DOHH2 (cell line): Measurements from ENCODE around the gene GSTA2.
"Not testable (repeated sequence)": the region's sequence is repeated elsewhere in the genome, so short reads cannot be mapped to it uniquely, and the experiment has no call there.

Experiments
- H3F3A ChIP-seq: fragments of 200-600 bp; sonication (generic), shearing (Covaris generic); 2 replicates; pipeline ENCODE4 v1.6.0; 2016; ENCODE audit warnings: antibody characterized with exemption, mild to moderate bottlenecking; ENCODE audit not compliant: control insufficient read depth, insufficient read depth
- H3K27ac ChIP-seq: fragments of 200-600 bp; sonication (generic); 2 replicates; pipeline ENCODE4 v1.5.1; 2014; ENCODE audit warnings: low read depth, mild to moderate bottlenecking, low read length, moderate library complexity
- H3K27me3 ChIP-seq: fragments of 200-600 bp; sonication (generic); 2 replicates; pipeline ENCODE4 v1.6.1; 2014; ENCODE audit warnings: mild to moderate bottlenecking, low read length, mixed read lengths; ENCODE audit not compliant: control insufficient read depth
- H3K36me3 ChIP-seq: fragments of 200-600 bp; sonication (generic); 2 replicates; pipeline ENCODE4 v1.6.1; 2014; ENCODE audit warnings: mild to moderate bottlenecking, low read length, moderate library complexity, mixed read lengths; ENCODE audit not compliant: control insufficient read depth
- H3K4me1 ChIP-seq: fragments of 200-600 bp; sonication (generic); 2 replicates; pipeline ENCODE4 v1.6.1; 2014; ENCODE audit warnings: mild to moderate bottlenecking, low read length, mixed read lengths; ENCODE audit not compliant: control insufficient read depth
- H3K4me2 ChIP-seq: fragments of 200-600 bp; sonication (generic); 2 replicates; pipeline ENCODE4 v1.6.0; 2014; ENCODE audit warnings: mild to moderate bottlenecking, low read length, moderate library complexity
- H3K4me3 ChIP-seq: fragments of 200-600 bp; sonication (generic); 2 replicates; pipeline ENCODE4 v1.5.1; 2014; ENCODE audit warnings: mild to moderate bottlenecking, low read length, mixed read lengths
- H3K79me2 ChIP-seq: fragments of 200-600 bp; sonication (generic); 2 replicates; pipeline ENCODE4 v1.6.1; 2014; ENCODE audit warnings: mild to moderate bottlenecking, low read length, mixed read lengths; ENCODE audit not compliant: control insufficient read depth
- H3K9me2 ChIP-seq: fragments of 200-600 bp; sonication (generic); replicated peaks from 2 replicates; pipeline ENCODE4 v1.6.1; 2014; ENCODE audit warnings: mild to moderate bottlenecking, low read length, mixed read lengths; ENCODE audit not compliant: control insufficient read depth
- H3K9me3 ChIP-seq: fragments of 200-600 bp; sonication (generic); 2 replicates; pipeline ENCODE4 v1.6.1; 2014; ENCODE audit warnings: antibody characterized with exemption, low read length, mixed read lengths; ENCODE audit not compliant: control insufficient read depth, insufficient read depth
- H4K20me1 ChIP-seq: fragments of 200-600 bp; sonication (generic); 2 replicates; pipeline ENCODE4 v1.6.0; 2014; ENCODE audit warnings: low read depth, mild to moderate bottlenecking, antibody characterized with exemption, low read length, moderate library complexity; ENCODE audit not compliant: control insufficient read depth, insufficient read depth
- EZH2phosphoT487 ChIP-seq: fragments of 200-600 bp; sonication (generic); IDR thresholded peaks from 2 replicates; pipeline ENCODE4 v1.6.1; 2017; ENCODE audit warnings: borderline replicate concordance, mild to moderate bottlenecking, antibody characterized with exemption, low read length, moderate library complexity, mixed read lengths
- TF ChIP-seq, protein P1 (sequence below): fragments of 200-600 bp; sonication (generic); IDR thresholded peaks from one replicate; pipeline ENCODE4 v1.5.1; 2014; ENCODE audit warnings: antibody characterized with exemption, mild to moderate bottlenecking, low read depth, low read length; ENCODE audit not compliant: poor library complexity, severe bottlenecking

Gene GSTA2

DNA sequence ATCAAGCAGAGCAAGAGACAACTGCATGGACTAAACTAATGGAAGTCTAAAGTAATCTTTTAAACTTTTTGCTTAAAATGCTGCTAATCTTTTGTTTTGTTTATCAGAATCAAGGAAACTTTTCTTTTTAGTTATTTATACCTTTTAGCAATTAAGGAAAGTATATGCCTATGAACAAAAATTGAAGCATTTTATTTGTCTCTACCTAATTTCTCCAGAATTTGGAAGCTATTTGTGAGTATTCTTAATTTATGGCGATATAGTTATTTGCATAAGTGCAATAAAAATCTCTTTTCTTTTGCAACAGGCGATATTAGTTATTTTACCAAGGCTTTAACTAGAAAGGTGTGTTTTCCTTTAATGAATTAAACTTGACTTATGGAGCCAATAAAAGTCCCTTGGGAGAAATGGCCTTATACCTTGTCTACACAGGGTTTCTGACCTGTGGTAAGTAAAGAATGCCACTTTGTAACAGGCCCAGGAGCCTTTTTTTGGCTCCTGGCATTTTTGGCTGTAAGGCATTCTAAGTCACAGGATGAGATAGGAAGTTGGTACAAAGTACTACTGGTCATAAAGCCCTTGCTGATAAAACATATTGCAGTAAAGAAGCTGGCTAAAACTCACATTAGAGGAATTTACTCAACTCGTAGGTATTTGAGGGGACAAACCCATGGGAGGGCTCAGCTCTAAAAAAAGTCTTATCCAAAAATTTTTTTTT, 55.2 kb downstream of the GSTA2 start:
- H3K4me2 ChIP-seq = no peak overlapping the region

DNA sequence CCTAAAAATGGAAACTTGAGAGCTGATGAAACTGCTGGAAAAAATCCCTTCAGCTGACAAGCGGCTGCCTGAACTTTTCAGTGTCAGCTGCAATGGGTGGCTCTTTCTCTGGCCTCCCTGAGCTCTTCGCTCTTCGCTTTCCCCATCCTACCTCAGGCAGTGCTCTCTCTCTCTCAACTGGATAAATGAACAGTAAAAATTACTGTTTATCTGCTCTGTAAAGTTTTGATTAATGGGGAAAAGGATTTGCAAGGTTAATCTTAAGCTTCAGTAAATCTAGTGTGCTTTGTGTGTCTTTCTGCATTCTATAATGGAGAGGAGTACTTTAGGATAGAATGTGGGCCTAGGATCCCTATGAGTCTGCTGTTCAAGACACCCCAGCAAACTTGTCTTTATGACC, 57.3 kb downstream of the GSTA2 start:
- Histone ChIP-seq H3K9me2 (no peaks in the 10 kb centered on the region), H3K79me2 (no peaks in the 10 kb centered on the region), H4K20me1 (no peaks in the 10 kb centered on the region), H3K27ac (no peak overlapping the region), H3K4me2 (no peak overlapping the region), H3K27me3 (0 out of 2 replicates have a peak, but pooled peaks cover 7% of the 10 kb centered on the region), H3F3A (no peaks in the 10 kb centered on the region), H3K36me3 (no peaks in the 10 kb centered on the region), H3K9me3 (no peaks in the 10 kb centered on the region), H3K4me3 (no peak overlapping the region), H3K4me1 (no peaks in the 10 kb centered on the region)
- TF ChIP-seq, protein P1, sequence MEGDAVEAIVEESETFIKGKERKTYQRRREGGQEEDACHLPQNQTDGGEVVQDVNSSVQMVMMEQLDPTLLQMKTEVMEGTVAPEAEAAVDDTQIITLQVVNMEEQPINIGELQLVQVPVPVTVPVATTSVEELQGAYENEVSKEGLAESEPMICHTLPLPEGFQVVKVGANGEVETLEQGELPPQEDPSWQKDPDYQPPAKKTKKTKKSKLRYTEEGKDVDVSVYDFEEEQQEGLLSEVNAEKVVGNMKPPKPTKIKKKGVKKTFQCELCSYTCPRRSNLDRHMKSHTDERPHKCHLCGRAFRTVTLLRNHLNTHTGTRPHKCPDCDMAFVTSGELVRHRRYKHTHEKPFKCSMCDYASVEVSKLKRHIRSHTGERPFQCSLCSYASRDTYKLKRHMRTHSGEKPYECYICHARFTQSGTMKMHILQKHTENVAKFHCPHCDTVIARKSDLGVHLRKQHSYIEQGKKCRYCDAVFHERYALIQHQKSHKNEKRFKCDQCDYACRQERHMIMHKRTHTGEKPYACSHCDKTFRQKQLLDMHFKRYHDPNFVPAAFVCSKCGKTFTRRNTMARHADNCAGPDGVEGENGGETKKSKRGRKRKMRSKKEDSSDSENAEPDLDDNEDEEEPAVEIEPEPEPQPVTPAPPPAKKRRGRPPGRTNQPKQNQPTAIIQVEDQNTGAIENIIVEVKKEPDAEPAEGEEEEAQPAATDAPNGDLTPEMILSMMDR = no peak
- no peak for TF ChIP-seq EZH2phosphoT487

More for the DNA sequence above, 55.2 kb downstream of the GSTA2 start:
- TF ChIP-seq, protein P1 = no peak
- no peak for TF ChIP-seq EZH2phosphoT487
- H3K27me3 ChIP-seq = 0 out of 2 replicates have a peak, but pooled peaks cover 7% of the 10 kb centered on the region
- H4K20me1 ChIP-seq = no peaks in the 10 kb centered on the region
- H3K9me3 ChIP-seq = no peaks in the 10 kb centered on the region
- no peak overlapping the region for H3K27ac ChIP-seq
- no peak overlapping the region for H3K4me3 ChIP-seq
- H3K79me2 ChIP-seq = no peaks in the 10 kb centered on the region
- no peaks in the 10 kb centered on the region for H3K4me1 ChIP-seq
- H3K36me3 ChIP-seq = no peaks in the 10 kb centered on the region
- H3K9me2 ChIP-seq = no peaks in the 10 kb centered on the region
- H3F3A ChIP-seq = no peaks in the 10 kb centered on the region

GRCh38 chr6:52704781-52705502, 58.3 kb downstream of the GSTA2 start:
- H3K4me3 ChIP-seq, H3F3A ChIP-seq, H4K20me1 ChIP-seq, H3K27me3 ChIP-seq, H3K4me1 ChIP-seq, H3K9me3 ChIP-seq, H3K79me2 ChIP-seq, H3K9me2 ChIP-seq, H3K36me3 ChIP-seq, H3K4me2 ChIP-seq, H3K27ac ChIP-seq: not testable (repeated sequence)

DNA sequence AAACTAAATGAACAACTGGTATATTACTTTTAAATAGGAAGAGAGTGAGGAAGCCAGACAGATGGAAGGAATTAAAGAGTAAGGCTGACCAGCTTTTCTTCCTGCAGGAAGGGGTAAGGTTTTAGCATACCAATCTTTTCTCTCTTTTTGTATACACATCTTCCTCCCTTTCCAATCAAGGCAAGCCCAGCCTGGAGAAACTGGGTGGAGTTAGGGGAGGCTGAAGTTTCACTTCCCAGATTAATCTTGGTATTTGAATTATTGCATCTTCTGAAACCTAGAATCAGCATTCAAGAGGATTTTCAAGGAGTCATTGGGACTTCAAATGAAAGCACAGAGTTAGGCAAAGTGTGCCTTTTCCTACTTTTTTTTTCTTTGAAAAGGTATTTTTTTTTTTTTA, 59.2 kb downstream of the GSTA2 start:
- H3K4me1 ChIP-seq = no peaks in the 10 kb centered on the region
- TF ChIP-seq, protein P1 = no peak
- no peak for TF ChIP-seq EZH2phosphoT487
- no peaks in the 10 kb centered on the region for H3K79me2 ChIP-seq
- H3K27ac ChIP-seq = no peak overlapping the region
- no peaks in the 10 kb centered on the region for H3K9me2 ChIP-seq
- H4K20me1 ChIP-seq = no peaks in the 10 kb centered on the region
- H3K4me2 ChIP-seq = no peak overlapping the region
- peaks cover 7% of the 10 kb centered on the region; the same call in 1 of the 2 replicates for H3K27me3 ChIP-seq
- no peaks in the 10 kb centered on the region for H3K9me3 ChIP-seq
- H3F3A ChIP-seq = no peaks in the 10 kb centered on the region
- no peaks in the 10 kb centered on the region for H3K36me3 ChIP-seq
- H3K4me3 ChIP-seq = no peak overlapping the region
